ENCODE results near the gene RPS15A.
"Not testable (repeated sequence)": the region's sequence is repeated elsewhere in the genome, so short reads cannot be mapped to it uniquely, and the experiment has no call there.

Gene RPS15A

DNA sequence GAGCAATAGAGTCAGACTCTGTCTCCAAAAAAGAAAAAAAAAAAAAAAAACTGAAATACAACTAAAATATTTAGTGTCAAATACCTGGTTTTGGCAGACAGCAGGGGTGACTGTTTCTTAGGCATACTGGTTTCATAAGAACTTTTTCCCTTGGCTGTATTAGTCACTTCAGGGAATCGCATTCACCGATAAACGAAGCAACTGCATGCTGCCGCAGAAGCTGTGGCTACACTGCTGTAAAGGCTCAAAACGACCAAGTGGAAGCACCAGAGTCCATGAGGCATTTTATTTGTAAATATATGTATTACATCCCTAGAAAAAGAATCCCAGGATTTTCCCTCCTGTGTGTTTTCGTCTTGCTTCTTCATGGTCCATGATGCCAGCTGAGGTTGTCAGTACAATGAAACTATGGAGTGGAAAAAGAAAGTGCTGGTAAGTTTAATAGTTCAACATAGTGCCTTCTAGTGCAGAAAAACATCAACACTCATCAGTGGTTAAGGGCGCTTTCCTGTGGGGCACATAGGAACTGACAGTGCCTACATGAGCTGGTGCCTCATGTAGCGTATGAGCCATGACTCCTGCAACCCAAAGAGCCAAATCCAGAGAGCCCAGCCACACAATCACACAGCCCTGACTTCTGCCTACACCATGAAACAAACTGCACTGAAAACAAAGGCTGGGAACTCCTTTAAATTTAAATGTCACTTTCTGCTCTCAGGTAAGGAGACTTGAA, 7.3 kb downstream of the RPS15A start:
- no peak overlapping the region for H3K4me3 ChIP-seq (ENCODE audit: low read depth, low read length)
- H3K27me3 ChIP-seq, result no peaks in the 10 kb centered on the region
- H3K9me3 ChIP-seq, result no peaks in the 10 kb centered on the region
- DNase-seq, result no peak
- H3K36me3 ChIP-seq, result peaks cover 57% of the 10 kb centered on the region
- no peak for TF ChIP-seq CTCF (IDR thresholded peaks at IDR 0.05; ENCODE audit: low read depth, low read length)
- H3K4me1 ChIP-seq, result peaks cover 8% of the 10 kb centered on the region; the same call in 1 of the 2 replicates

DNA sequence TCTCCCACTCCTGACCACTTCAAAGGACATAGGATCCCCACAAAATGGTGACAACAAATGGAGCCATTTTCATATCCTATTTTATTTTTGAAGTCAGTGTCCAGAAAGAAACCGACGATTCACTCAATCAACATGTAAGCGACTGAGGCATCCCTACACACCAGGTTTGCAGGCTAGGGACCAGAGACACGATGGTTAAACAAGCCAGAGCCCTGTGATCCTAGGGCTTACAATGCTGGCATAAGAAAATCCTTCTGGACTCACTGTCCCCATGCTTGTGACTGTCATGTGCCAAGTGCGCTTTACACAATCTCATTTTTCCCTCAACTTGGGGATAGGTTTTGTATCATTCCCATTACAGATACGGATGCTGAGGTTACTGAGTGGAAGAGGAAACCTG, 8.9 kb downstream of the RPS15A start:
- not testable (repeated sequence) for H3K4me1 ChIP-seq; H3K27me3 ChIP-seq; H3K9me3 ChIP-seq; DNase-seq; H3K4me3 ChIP-seq (ENCODE audit: low read depth, low read length)
- H3K36me3 ChIP-seq, result peaks cover 40% of the 10 kb centered on the region

- H3K36me3 ChIP-seq, result peaks cover 33% of the 10 kb centered on the region
- DNase-seq; H3K9me3 ChIP-seq; H3K4me1 ChIP-seq; H3K4me3 ChIP-seq (ENCODE audit: low read depth, low read length); H3K27me3 ChIP-seq: not testable (repeated sequence)
These were observed 9.6 kb downstream of the RPS15A start for GRCh38 chr16:18780460-18781026.

DNA sequence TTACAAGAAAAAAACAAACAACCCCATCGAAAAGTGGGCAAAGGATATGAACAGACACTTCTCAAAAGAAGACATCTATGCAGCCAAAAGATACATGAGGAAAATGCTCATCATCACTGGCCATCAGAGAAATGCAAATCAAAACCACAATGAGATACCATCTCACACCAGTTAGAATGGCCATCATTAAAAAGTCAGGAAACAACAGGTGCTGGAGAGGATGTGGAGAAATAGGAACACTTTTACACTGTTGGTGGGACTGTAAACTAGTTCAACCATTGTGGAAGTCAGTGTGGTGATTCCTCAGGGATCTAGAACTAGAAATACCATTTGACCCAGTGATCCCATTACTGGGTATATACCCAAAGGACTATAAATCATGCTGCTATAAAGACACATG, 12.5 kb downstream of the RPS15A start:
- H3K27me3 ChIP-seq; H3K4me1 ChIP-seq; H3K9me3 ChIP-seq; DNase-seq; H3K4me3 ChIP-seq (ENCODE audit: low read depth, low read length); H3K36me3 ChIP-seq: not testable (repeated sequence)

DNA sequence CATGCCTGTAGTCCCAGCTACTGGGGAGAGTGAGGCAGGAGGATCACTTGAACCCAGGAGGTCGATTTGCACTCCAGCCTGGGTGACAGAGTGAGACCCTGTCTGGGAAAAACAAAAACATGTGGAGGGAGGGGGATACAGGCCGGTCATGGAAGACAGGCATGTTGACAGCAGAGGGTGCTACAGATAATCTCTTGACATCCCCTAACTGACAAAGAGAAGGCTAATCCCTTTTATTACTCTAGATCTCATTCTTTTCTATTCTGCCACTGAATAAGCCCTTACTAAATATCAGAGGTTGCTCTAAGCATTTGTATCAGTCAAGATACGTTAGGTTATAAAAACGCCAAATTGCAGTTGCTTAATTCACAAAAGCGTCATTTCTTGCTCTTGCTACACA, 13.8 kb downstream of the RPS15A start:
- not testable (repeated sequence) for H3K4me1 ChIP-seq; H3K4me3 ChIP-seq (ENCODE audit: low read depth, low read length); H3K36me3 ChIP-seq; H3K9me3 ChIP-seq; H3K27me3 ChIP-seq; DNase-seq

DNA sequence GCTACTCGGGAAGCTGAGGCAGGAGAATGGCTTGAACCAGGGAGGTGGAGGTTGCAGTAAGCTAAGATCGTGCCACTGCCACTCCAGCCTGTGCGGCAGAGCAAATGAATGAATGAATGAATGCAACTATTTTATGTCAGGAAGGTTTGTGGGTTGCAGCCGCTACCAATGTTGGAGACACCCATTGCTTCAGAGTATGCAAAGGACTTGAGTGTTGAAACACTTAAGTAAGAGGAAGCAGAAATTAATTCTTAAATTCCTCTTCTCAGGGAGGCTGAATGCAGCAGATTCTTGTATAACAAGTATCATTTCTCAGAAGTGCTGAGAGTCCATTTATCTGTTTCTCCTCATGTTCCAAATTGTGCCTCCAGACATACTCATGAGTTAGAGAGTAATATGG, 15.5 kb downstream of the RPS15A start:
- H3K27me3 ChIP-seq; H3K9me3 ChIP-seq; H3K4me3 ChIP-seq (ENCODE audit: low read depth, low read length); H3K36me3 ChIP-seq; H3K4me1 ChIP-seq; DNase-seq: not testable (repeated sequence)

DNA sequence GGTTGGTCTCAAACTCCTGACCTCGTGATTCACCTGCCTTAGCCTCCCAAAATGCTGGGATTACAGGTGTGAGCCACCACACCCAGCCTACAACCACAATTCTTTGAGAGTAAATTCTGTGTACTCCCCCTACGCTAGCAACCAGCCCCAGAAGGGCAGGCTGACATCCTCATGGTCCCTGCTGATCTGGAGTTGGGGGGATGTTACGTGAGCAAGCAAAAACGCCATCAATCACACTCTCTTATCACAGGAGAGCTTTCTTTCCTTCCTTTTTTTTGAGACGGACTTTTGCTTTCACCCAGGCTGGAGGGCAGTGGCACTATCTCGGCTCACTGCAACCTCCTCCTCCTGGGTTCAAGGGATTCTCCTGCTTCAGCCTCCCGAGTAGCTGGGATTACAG, 18.0 kb downstream of the RPS15A start:
- not testable (repeated sequence) for H3K4me1 ChIP-seq; H3K9me3 ChIP-seq; H3K27me3 ChIP-seq; DNase-seq; H3K4me3 ChIP-seq (ENCODE audit: low read depth, low read length); H3K36me3 ChIP-seq

DNA sequence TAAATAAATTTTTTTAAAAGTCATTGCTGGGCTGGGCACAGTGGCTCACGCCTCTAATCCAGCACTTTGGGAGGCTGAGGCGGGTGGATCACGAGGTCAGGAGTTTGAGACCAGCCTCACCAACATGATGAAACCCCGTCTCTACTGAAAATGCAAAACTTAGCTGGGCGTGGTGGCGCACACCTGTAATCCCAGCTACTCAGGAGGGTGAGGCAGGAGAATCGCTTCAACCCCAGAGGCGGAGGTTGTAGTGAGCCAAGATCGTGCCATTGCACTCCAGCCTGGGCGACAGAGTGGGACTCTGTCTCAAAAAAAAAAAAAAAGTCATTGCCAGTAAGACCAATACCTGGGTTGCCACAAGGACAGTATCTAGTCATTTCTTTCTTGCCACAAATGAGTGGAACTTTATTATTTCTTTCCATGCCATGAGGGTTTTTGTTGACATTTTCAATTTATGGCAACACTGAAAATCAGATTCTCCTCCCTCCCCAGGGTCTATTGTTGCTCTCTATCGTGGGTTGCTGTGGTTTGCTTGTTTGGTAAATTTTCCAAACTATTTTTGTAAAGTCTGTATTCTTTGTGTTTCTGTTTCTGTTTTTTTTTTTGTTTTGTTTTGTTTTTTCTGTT, 19.7 kb downstream of the RPS15A start:
- H3K9me3 ChIP-seq; H3K27me3 ChIP-seq; H3K4me3 ChIP-seq (ENCODE audit: low read depth, low read length); H3K4me1 ChIP-seq; DNase-seq; H3K36me3 ChIP-seq: not testable (repeated sequence)

DNA sequence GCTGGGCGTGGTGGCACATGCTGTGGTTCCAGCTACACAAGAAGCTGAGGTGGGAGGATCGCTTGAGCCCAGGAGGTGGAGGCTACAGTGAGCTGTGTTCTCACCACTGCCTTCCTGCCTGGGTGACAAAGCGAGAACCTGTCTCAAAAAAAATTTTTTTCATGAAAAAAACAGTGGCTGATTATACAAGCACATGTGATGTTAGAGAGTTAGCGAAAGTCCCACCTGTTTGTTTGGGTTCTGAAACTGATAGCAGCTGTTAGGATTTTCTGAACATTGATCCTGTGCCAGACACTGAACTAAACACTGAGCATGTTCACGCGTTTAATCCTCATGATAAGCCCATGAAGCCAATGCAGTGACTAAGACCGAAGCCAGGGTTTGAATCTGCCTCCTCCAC, 22.9 kb downstream of the RPS15A start:
- not testable (repeated sequence) for DNase-seq; H3K4me1 ChIP-seq; H3K36me3 ChIP-seq; H3K4me3 ChIP-seq (ENCODE audit: low read depth, low read length); H3K9me3 ChIP-seq; H3K27me3 ChIP-seq

DNA sequence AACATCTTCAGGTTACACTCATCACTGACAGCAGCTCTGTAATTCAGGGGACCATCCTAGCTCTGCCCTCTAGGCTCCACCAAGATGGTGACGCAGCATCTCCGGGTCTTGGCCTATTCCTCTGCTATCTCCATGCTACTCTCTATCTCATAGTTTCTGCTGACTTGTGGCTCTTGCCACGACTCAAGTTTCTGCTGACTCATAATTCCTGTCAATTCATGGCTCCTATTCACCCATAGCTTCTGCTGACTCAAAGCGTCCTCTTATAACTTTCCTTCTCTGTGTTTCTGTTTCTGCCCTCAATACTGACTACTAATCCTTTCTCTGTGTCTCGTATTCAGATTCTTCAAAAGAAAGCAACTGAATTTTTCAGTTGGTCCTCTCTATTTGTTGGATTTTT, 27.4 kb downstream of the RPS15A start:
- H3K36me3 ChIP-seq; H3K4me1 ChIP-seq; H3K9me3 ChIP-seq; H3K27me3 ChIP-seq; H3K4me3 ChIP-seq (ENCODE audit: low read depth, low read length); DNase-seq: not testable (repeated sequence)

Data from BE2C (cell line).